Measurements from ENCODE around the gene BCL11B.

Gene BCL11B

DNA sequence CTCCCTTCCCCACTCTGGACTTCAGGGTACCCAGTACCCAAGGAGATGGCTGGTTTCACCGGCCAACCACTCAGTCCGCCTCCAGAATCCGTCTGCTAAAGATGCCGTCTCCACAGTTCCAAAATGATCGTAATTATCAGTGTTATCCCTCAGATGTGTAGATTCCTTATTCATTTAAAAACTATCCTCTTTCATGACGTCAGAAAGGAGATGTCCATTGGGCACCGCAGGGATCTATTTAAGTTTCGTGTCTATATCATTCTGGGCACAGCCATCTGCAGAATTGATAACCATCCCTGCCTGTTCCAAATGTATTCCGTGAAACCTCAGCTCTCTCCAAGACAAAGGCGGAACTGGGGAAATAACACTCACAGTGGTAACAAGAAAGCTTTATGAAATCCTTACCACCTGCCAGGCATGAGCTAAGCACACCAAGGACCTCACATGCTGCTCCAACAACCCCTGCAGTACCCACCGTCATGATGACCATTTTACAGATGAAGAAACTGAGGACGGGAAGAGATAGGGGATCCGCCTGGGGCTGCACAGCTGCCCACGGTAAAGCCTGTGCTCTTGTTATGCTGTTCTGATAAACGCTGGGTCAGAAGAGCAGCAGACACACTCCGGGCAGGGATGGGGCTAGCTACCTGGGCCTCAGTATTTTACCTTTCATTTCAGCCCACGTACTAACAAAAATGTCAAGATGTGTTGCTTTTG is 90.0 kb downstream of the BCL11B start:
- ChIA-PET CTCF (no interaction called here), POLR2A (no interaction called here)
- no peak for DNase-seq (ENCODE audit: extremely low spot score)
- TF ChIP-seq, protein P1, sequence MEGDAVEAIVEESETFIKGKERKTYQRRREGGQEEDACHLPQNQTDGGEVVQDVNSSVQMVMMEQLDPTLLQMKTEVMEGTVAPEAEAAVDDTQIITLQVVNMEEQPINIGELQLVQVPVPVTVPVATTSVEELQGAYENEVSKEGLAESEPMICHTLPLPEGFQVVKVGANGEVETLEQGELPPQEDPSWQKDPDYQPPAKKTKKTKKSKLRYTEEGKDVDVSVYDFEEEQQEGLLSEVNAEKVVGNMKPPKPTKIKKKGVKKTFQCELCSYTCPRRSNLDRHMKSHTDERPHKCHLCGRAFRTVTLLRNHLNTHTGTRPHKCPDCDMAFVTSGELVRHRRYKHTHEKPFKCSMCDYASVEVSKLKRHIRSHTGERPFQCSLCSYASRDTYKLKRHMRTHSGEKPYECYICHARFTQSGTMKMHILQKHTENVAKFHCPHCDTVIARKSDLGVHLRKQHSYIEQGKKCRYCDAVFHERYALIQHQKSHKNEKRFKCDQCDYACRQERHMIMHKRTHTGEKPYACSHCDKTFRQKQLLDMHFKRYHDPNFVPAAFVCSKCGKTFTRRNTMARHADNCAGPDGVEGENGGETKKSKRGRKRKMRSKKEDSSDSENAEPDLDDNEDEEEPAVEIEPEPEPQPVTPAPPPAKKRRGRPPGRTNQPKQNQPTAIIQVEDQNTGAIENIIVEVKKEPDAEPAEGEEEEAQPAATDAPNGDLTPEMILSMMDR (IDR thresholded peaks at IDR 0.05; ENCODE audit: control extremely low read depth, extremely low read depth, low read depth, missing control alignments), result no peak

DNA sequence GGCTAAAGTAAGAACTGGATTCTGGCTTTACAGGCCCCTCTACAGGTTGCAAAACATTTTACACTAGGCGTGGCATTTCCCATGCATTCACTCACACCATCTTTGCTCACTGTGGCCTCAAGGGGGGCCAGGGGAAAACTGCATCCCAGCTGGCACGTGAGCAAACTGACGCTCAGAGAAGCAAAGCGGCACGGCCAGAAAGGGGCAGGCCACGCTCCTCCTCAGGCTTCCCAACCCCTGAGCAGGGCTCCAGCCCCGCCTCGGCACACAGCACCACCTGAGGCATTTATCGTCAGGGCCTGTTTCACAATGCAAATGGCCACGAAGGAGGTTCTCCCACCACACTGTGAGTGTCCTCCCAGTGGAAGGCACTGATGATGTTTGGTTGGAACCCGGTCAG is 90.8 kb downstream of the BCL11B start:
- TF ChIP-seq, protein P1 (IDR thresholded peaks at IDR 0.05; ENCODE audit: control extremely low read depth, extremely low read depth, low read depth, missing control alignments), result no peak
- ChIA-PET CTCF (no interaction called here), POLR2A (no interaction called here)
- no peak for DNase-seq (ENCODE audit: extremely low spot score)

DNA sequence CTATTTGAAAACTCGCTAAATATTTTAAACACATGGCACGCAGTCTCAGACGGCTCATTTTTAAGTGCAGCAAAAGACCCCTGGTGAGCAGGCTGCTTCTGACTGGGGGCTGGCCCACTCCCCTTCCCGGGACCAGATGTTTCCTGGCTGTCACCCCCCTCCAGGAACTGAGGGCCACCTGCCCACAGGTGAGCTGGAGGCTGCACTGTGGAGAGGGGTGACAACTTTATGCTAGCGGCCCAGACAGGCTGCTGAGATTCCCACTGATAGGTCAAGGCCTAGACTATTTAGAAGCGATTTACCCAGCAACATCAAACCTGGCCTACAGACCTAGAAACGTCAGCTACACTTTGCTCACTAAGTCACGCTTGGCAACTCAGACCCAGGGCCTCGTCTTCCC is 92.1 kb downstream of the BCL11B start:
- POLR2A ChIA-PET, result no interaction called here
- TF ChIP-seq, protein P1 (IDR thresholded peaks at IDR 0.05; ENCODE audit: control extremely low read depth, extremely low read depth, low read depth, missing control alignments), result no peak
- CTCF ChIA-PET, result no interaction called here
- no peak for DNase-seq (ENCODE audit: extremely low spot score)

DNA sequence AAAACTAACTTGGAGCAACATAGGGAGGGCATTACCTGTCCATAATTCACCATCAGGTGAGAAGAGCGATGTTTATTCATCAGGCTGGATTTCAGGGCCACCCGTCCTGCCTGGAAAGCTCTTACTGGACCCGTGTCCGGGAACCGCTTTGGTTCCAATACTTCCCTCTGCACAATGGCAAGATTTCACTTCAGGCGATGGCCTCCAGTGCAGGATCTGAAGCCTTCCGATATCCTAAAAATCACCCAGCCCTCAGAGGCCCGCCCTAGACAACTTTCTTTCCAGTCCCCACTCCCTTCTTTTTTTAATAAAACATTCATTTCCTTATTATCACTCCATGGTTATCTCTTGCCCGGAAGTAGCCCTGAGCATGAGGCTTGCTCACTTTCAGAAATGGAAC is 92.5 kb downstream of the BCL11B start:
- TF ChIP-seq, protein P1 (IDR thresholded peaks at IDR 0.05; ENCODE audit: control extremely low read depth, extremely low read depth, low read depth, missing control alignments), result no peak
- POLR2A ChIA-PET, result no interaction called here
- DNase-seq (ENCODE audit: extremely low spot score), result no peak
- CTCF ChIA-PET, result no interaction called here

DNA sequence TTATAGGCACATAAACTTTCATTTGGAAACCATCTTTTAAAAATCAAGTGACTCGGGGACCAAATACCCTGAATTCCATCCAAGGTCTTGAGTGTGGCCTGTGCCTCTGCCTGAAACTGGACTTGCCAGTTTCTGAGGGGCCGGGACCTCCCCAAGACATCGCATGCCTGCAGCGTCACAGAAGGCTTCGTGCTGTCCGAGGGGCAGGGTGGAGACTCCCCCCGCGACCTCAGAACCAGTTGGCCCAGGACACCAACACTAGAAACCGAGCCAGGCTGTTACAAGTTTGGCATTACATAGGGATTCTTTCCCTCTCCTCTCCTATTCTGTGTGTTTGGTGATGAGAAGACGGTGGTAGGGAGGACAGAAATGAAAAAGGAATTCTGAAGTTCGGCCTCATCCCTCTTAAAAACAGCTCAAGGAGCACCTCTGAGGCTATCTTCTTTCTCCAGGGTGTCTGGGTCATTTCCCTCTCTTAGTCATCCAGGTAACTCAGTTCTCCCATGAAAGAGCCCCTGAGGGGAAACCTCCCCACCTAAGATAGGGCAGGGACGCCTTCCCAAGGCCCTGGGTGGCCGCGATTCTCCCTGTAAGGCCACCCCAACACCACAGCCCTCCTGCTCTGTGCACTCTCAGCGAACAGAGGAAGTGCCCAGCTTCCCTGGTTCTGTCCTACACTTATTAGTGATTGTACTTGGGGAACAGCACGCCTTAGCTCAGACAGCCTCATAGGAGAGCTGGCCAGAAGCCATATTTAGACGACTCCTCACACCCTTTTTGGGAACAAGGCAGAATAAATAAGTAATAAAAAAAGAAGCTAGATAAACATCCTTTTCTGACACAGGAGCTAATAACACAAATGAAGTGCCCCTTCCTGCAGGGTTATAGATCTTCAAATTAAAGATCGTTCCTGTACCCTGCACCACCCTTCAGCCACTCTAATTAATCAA is 93.8 kb downstream of the BCL11B start:
- ChIA-PET CTCF (no interaction called here), POLR2A (no interaction called here)
- TF ChIP-seq, protein P1 (IDR thresholded peaks at IDR 0.05; ENCODE audit: control extremely low read depth, extremely low read depth, low read depth, missing control alignments), result no peak
- no peak for DNase-seq (ENCODE audit: extremely low spot score)

DNA sequence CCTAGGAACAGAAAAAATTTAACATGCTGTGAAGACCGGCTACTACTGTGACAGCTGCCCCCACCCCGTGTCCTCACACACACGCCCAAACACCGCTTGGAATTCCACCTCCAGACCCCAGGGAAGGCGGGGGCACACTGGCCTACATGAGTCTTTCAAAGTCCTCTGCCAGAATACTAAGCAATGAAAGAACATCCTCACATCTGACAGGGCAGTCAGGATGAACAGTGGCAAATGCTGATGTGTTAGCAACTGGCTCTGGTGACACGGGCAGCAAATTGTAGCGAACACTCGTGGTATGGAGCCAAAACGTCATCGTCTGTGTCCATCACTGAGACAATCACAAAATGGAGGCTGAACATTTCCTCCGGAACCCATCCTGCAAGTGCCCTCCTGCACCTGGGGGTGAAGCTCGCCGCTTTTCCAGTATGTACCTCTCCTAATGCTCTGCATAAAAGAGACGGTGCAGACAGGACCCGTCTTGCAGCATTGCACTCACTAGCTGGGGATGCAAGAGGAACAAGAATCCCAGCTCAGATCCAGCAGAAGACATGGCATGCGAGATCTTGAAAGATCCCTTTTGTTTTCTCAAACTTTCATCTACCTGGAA is 94.8 kb downstream of the BCL11B start:
- ChIA-PET POLR2A (no interaction called here), CTCF (no interaction called here)
- no peak for DNase-seq (ENCODE audit: extremely low spot score)
- TF ChIP-seq, protein P1 (IDR thresholded peaks at IDR 0.05; ENCODE audit: control extremely low read depth, extremely low read depth, low read depth, missing control alignments), result no peak

Measured in GM10248 (cell line).